Measurements from ENCODE around the gene NUCB1. TPM values are rescaled to one million over a fixed set of nuclear protein-coding genes. Genes with fewer than 3 reads are reported as not detected.

The NUCB1 gene
- total and polyA plus RNA-seq, 7 experiments from 2014 or later = 70.5 to 252 (median 142) TPM

GRCh38 chr19:48934837-48935236 lies 34.7 kb downstream of the NUCB1 start:
- peaks cover 6 to 7% of the 10 kb centered on the region in 2 donors for H3K4me1 ChIP-seq (ENCODE audit: control insufficient read depth in 2 of 2, insufficient read depth in 2 of 2, low read length in 2 of 2)
- peaks cover 7 to 17% (median 14%) of the 10 kb centered on the region in 7 donors for H3K4me1 Mint-ChIP-seq
- intact Hi-C loops (cut with micrococcal nuclease) = loop anchor here in 1 of 2 donors (5.0 kb wide), 1 partner anchor 63 kb away; the partner anchor contains the start of gene PPP1R15A
- H3K27ac ChIP-seq (ENCODE audit: low read depth, low read length) = no peak overlapping the region
- ATAC-seq (no peak), DNase-seq (no peak)
- peak overlapping the region in 3 of 10 donors; percentile 63 to 83 (median 78) for H3K4me3 Mint-ChIP-seq
- no peak overlapping the region for H3K4me3 ChIP-seq (ENCODE audit: low read length)
- ChIA-PET POLR2A (no interaction called here), CTCF (interaction anchor here (0.6 kb wide), 1 partner anchor 9 kb away, joined by 5 read pairs; no protein-coding TSS in a partner anchor)
- H3K9me3 ChIP-seq (ENCODE audit: control insufficient read depth in 2 of 3, low read length in 3 of 3) = no peaks in the 10 kb centered on the region
- H3K36me3 ChIP-seq (ENCODE audit: control insufficient read depth in 2 of 3, insufficient read depth in 3 of 3, low read length in 3 of 3) = no peaks in the 10 kb centered on the region
- no peaks in the 10 kb centered on the region for H3K9me3 Mint-ChIP-seq
- no peaks in the 10 kb centered on the region for H3K27me3 ChIP-seq (ENCODE audit: control insufficient read depth in 2 of 2, insufficient read depth in 2 of 2, low read length in 2 of 2)
- H3K27me3 Mint-ChIP-seq = peaks cover 0 to 16% (median 0%) of the 10 kb centered on the region in 5 donors
- H3K36me3 Mint-ChIP-seq = peaks cover 0 to 19% (median 14%) of the 10 kb centered on the region in 5 donors
- peak overlapping the region in 1 of 9 donors; percentile 77 for H3K27ac Mint-ChIP-seq

GRCh38 chr19:48935864-48936263 lies 35.8 kb downstream of the NUCB1 start:
- intact Hi-C loops (cut with micrococcal nuclease) = no loop called here
- Histone ChIP-seq H3K27me3 (ENCODE audit: control insufficient read depth in 2 of 2, insufficient read depth in 2 of 2, low read length in 2 of 2) (no peaks in the 10 kb centered on the region), H3K4me3 (ENCODE audit: low read length) (no peak overlapping the region), H3K36me3 (ENCODE audit: control insufficient read depth in 2 of 3, insufficient read depth in 3 of 3, low read length in 3 of 3) (no peaks in the 10 kb centered on the region), H3K4me1 (ENCODE audit: control insufficient read depth in 2 of 2, insufficient read depth in 2 of 2, low read length in 2 of 2) (peaks cover 6 to 7% of the 10 kb centered on the region in 2 donors), H3K9me3 (ENCODE audit: control insufficient read depth in 2 of 3, low read length in 3 of 3) (no peaks in the 10 kb centered on the region), H3K27ac (ENCODE audit: low read depth, low read length) (no peak overlapping the region)
- Mint-ChIP-seq H3K27ac (no peak overlapping the region), H3K4me3 (no peak overlapping the region), H3K36me3 (peaks cover 0 to 27% (median 20%) of the 10 kb centered on the region in 5 donors), H3K9me3 (peaks cover 0 to under 1% (median 0%) of the 10 kb centered on the region in 11 donors), H3K4me1 (peaks cover 7 to 17% (median 14%) of the 10 kb centered on the region in 7 donors), H3K27me3 (peaks cover 0 to 16% (median 0%) of the 10 kb centered on the region in 5 donors)
- DNase-seq (no peak), ATAC-seq (no peak)
- ChIA-PET CTCF (interaction anchor here (0.6 to 0.7 kb wide), 2 partner anchors 108 to 618 kb away, joined by 3 to 4 read pairs; no protein-coding TSS in a partner anchor), POLR2A (no interaction called here)

GRCh38 chr19:48938256-48938655 lies 38.1 kb downstream of the NUCB1 start:
- H3K27ac Mint-ChIP-seq = no peak overlapping the region
- H3K27me3 Mint-ChIP-seq = peaks cover 0 to 6% (median 0%) of the 10 kb centered on the region in 5 donors
- CTCF ChIA-PET = no interaction called here
- POLR2A ChIA-PET = no interaction called here
- H3K27me3 ChIP-seq (ENCODE audit: control insufficient read depth in 2 of 2, insufficient read depth in 2 of 2, low read length in 2 of 2) = no peaks in the 10 kb centered on the region
- H3K9me3 ChIP-seq (ENCODE audit: control insufficient read depth in 2 of 3, low read length in 3 of 3) = no peaks in the 10 kb centered on the region
- intact Hi-C loops (cut with micrococcal nuclease) = no loop called here
- H3K4me3 Mint-ChIP-seq = no peak overlapping the region
- H3K27ac ChIP-seq (ENCODE audit: low read depth, low read length) = no peak overlapping the region
- peaks cover 4 to 14% (median 8%) of the 10 kb centered on the region in 7 donors for H3K4me1 Mint-ChIP-seq
- H3K4me3 ChIP-seq (ENCODE audit: low read length) = no peak overlapping the region
- no peak for ATAC-seq
- no peaks in the 10 kb centered on the region for H3K36me3 ChIP-seq (ENCODE audit: control insufficient read depth in 2 of 3, insufficient read depth in 3 of 3, low read length in 3 of 3)
- H3K36me3 Mint-ChIP-seq = peaks cover 1 to 39% (median 27%) of the 10 kb centered on the region in 5 donors
- peaks cover 0 to 4% (median 0%) of the 10 kb centered on the region in 11 donors for H3K9me3 Mint-ChIP-seq
- H3K4me1 ChIP-seq (ENCODE audit: control insufficient read depth in 2 of 2, insufficient read depth in 2 of 2, low read length in 2 of 2) = peaks cover under 1 to 1% of the 10 kb centered on the region in 2 donors
- DNase-seq = no peak

- Histone ChIP-seq H3K36me3 (ENCODE audit: control insufficient read depth in 2 of 3, insufficient read depth in 3 of 3, low read length in 3 of 3) (no peaks in the 10 kb centered on the region), H3K9me3 (ENCODE audit: control insufficient read depth in 2 of 3, low read length in 3 of 3) (no peaks in the 10 kb centered on the region), H3K4me3 (ENCODE audit: low read length) (no peak overlapping the region), H3K27me3 (ENCODE audit: control insufficient read depth in 2 of 2, insufficient read depth in 2 of 2, low read length in 2 of 2) (no peaks in the 10 kb centered on the region), H3K27ac (ENCODE audit: low read depth, low read length) (no peak overlapping the region), H3K4me1 (ENCODE audit: control insufficient read depth in 2 of 2, insufficient read depth in 2 of 2, low read length in 2 of 2) (no peaks in the 10 kb centered on the region)
- ATAC-seq (no peak), DNase-seq (no peak)
- Mint-ChIP-seq H3K9me3 (peaks cover 0 to 4% (median 0%) of the 10 kb centered on the region in 11 donors), H3K27me3 (no peaks in the 10 kb centered on the region), H3K4me3 (no peak overlapping the region), H3K36me3 (peaks cover 1 to 39% (median 27%) of the 10 kb centered on the region in 5 donors), H3K27ac (no peak overlapping the region), H3K4me1 (peaks cover 0 to 2% (median 0%) of the 10 kb centered on the region in 7 donors)
- intact Hi-C loops (cut with micrococcal nuclease) = no loop called here
- CTCF ChIA-PET = interaction anchor here (0.6 kb wide), 1 partner anchor 146 kb away, joined by 3 read pairs; no protein-coding TSS in a partner anchor
- POLR2A ChIA-PET = no interaction called here
Observed at GRCh38 chr19:48940902-48941301, 40.8 kb downstream of the NUCB1 start.

- H3K36me3 ChIP-seq (ENCODE audit: control insufficient read depth in 2 of 3, insufficient read depth in 3 of 3, low read length in 3 of 3) = no peaks in the 10 kb centered on the region
- H3K4me1 Mint-ChIP-seq = peaks cover 0 to 2% (median 0%) of the 10 kb centered on the region in 7 donors
- H3K27ac Mint-ChIP-seq = peak overlapping the region in 1 of 9 donors; percentile 25
- H3K27me3 Mint-ChIP-seq = no peaks in the 10 kb centered on the region
- H3K27ac ChIP-seq (ENCODE audit: low read depth, low read length) = no peak overlapping the region
- no peaks in the 10 kb centered on the region for H3K27me3 ChIP-seq (ENCODE audit: control insufficient read depth in 2 of 2, insufficient read depth in 2 of 2, low read length in 2 of 2)
- H3K4me1 ChIP-seq (ENCODE audit: control insufficient read depth in 2 of 2, insufficient read depth in 2 of 2, low read length in 2 of 2) = no peaks in the 10 kb centered on the region
- H3K36me3 Mint-ChIP-seq = peaks cover 1 to 35% (median 24%) of the 10 kb centered on the region in 5 donors
- peaks cover 0 to 6% (median 0%) of the 10 kb centered on the region in 11 donors for H3K9me3 Mint-ChIP-seq
- no peaks in the 10 kb centered on the region for H3K9me3 ChIP-seq (ENCODE audit: control insufficient read depth in 2 of 3, low read length in 3 of 3)
- H3K4me3 ChIP-seq (ENCODE audit: low read length) = no peak overlapping the region
- CTCF ChIA-PET = interaction anchor here (0.6 kb wide), 1 partner anchor 8 kb away, joined by 5 read pairs; no protein-coding TSS in a partner anchor
- intact Hi-C loops (cut with micrococcal nuclease) = no loop called here
- ATAC-seq (no peak), DNase-seq (no peak)
- POLR2A ChIA-PET = interaction anchor here (0.5 to 1.6 kb wide), 3 partner anchors 16 to 1043 kb away, joined by 3 to 4 read pairs (median 4); partner anchors contain the start of gene FTL
- no peak overlapping the region for H3K4me3 Mint-ChIP-seq
Observed at GRCh38 chr19:48943081-48943480, 43.0 kb downstream of the NUCB1 start.

GRCh38 chr19:48945415-48945814 lies 45.3 kb downstream of the NUCB1 start:
- Histone ChIP-seq H3K36me3 (ENCODE audit: control insufficient read depth in 2 of 3, insufficient read depth in 3 of 3, low read length in 3 of 3) (no peaks in the 10 kb centered on the region), H3K4me1 (ENCODE audit: control insufficient read depth in 2 of 2, insufficient read depth in 2 of 2, low read length in 2 of 2) (no peaks in the 10 kb centered on the region), H3K4me3 (ENCODE audit: low read length) (no peak overlapping the region), H3K27me3 (ENCODE audit: control insufficient read depth in 2 of 2, insufficient read depth in 2 of 2, low read length in 2 of 2) (no peaks in the 10 kb centered on the region), H3K9me3 (ENCODE audit: control insufficient read depth in 2 of 3, low read length in 3 of 3) (no peaks in the 10 kb centered on the region), H3K27ac (ENCODE audit: low read depth, low read length) (no peak overlapping the region)
- no peak for DNase-seq
- Mint-ChIP-seq H3K27ac (no peak overlapping the region), H3K4me3 (no peak overlapping the region), H3K27me3 (no peaks in the 10 kb centered on the region), H3K36me3 (peaks cover 0 to 17% (median 11%) of the 10 kb centered on the region in 5 donors), H3K9me3 (peaks cover 0 to 10% (median 0%) of the 10 kb centered on the region in 11 donors), H3K4me1 (no peaks in the 10 kb centered on the region)
- ChIA-PET POLR2A (no interaction called here), CTCF (no interaction called here)
- intact Hi-C loops (cut with micrococcal nuclease) = no loop called here
- no peak for ATAC-seq

GRCh38 chr19:48945817-48946216 lies 45.7 kb downstream of the NUCB1 start:
- Mint-ChIP-seq H3K9me3 (peaks cover 0 to 9% (median 0%) of the 10 kb centered on the region in 11 donors), H3K27me3 (no peaks in the 10 kb centered on the region), H3K4me3 (no peak overlapping the region), H3K27ac (no peak overlapping the region), H3K4me1 (no peaks in the 10 kb centered on the region), H3K36me3 (peaks cover 0 to 13% (median 7%) of the 10 kb centered on the region in 5 donors)
- H3K9me3 ChIP-seq (ENCODE audit: control insufficient read depth in 2 of 3, low read length in 3 of 3) = no peaks in the 10 kb centered on the region
- intact Hi-C loops (cut with micrococcal nuclease) = no loop called here
- no peaks in the 10 kb centered on the region for H3K27me3 ChIP-seq (ENCODE audit: control insufficient read depth in 2 of 2, insufficient read depth in 2 of 2, low read length in 2 of 2)
- ChIA-PET CTCF (interaction anchor here (0.6 kb wide), 1 partner anchor 140 kb away, joined by 4 read pairs; no protein-coding TSS in a partner anchor), POLR2A (no interaction called here)
- DNase-seq (no peak), ATAC-seq (no peak)
- H3K4me1 ChIP-seq (ENCODE audit: control insufficient read depth in 2 of 2, insufficient read depth in 2 of 2, low read length in 2 of 2) = no peaks in the 10 kb centered on the region
- H3K4me3 ChIP-seq (ENCODE audit: low read length) = no peak overlapping the region
- H3K27ac ChIP-seq (ENCODE audit: low read depth, low read length) = no peak overlapping the region
- H3K36me3 ChIP-seq (ENCODE audit: control insufficient read depth in 2 of 3, insufficient read depth in 3 of 3, low read length in 3 of 3) = no peaks in the 10 kb centered on the region

All from naive thymus-derived CD4-positive, alpha-beta T cell (primary cell).